HepG2 (cell line): Measurements from ENCODE around the gene FHIT. TPM values are rescaled to one million over a fixed set of nuclear protein-coding genes. Genes with fewer than 3 reads are reported as not detected.

Experiments
- ATF7-NPFF ChIP-seq: sonication (generic); formaldehyde crosslinking; IDR thresholded peaks from 2 replicates; pipeline ENCODE4 v1.8.1; 2023; ENCODE audit warnings: mild to moderate bottlenecking, low read depth, missing genetic modification reagents, moderate library complexity
- BRCA1 ChIP-seq: sonication (generic); formaldehyde crosslinking; IDR thresholded peaks from 2 replicates; pipeline ENCODE4 v1.4.0; 2020; ENCODE audit warnings: missing genetic modification reagents
- FOXA1 ChIP-seq, 2 experiments: fragments of 450-650 bp in 1 of 2; sonication (generic) in 1 of 2; formaldehyde crosslinking in 1 of 2; IDR thresholded peaks; 2 replicates each; pipeline versions ENCODE4 v1.4.0 to v1.6.1; 2016 to 2020; ENCODE audit warnings: missing genetic modification reagents in 1 of 2
- FOXK1 ChIP-seq: sonication (generic); formaldehyde crosslinking; IDR thresholded peaks from 2 replicates; pipeline ENCODE4 v1.4.0; 2020; ENCODE audit warnings: low read depth, missing genetic modification reagents, borderline replicate concordance
- HNF4G ChIP-seq, 2 experiments: sonication (generic) in 1 of 2; formaldehyde crosslinking in 1 of 2; IDR thresholded peaks; 2 replicates each; pipeline versions ENCODE4 v1.4.0 to v1.6.1; 2011 to 2020; ENCODE audit warnings: borderline replicate concordance in 2 of 2, low read depth in 2 of 2, mild to moderate bottlenecking in 2 of 2, low read length in 1 of 2, missing genetic modification reagents in 1 of 2, moderate library complexity in 1 of 2
- RBAK ChIP-seq: sonication (generic); formaldehyde crosslinking; IDR thresholded peaks from 2 replicates; pipeline ENCODE4 v1.5.1; 2020; ENCODE audit warnings: mild to moderate bottlenecking, missing genetic modification reagents
- SALL1 ChIP-seq: sonication (generic); formaldehyde crosslinking; IDR thresholded peaks from 2 replicates; pipeline ENCODE4 v1.8.0; 2022; ENCODE audit warnings: mild to moderate bottlenecking, missing genetic modification reagents
- SP2 ChIP-seq: sonication (generic); formaldehyde crosslinking; IDR thresholded peaks from 2 replicates; pipeline ENCODE4 v1.5.1; 2020; ENCODE audit warnings: mild to moderate bottlenecking, missing genetic modification reagents
- ZNF33A ChIP-seq: sonication (generic); formaldehyde crosslinking; IDR thresholded peaks from 2 replicates; pipeline ENCODE4 v1.5.1; 2020; ENCODE audit warnings: missing genetic modification reagents, mild to moderate bottlenecking, moderate library complexity, borderline replicate concordance
- ZNF460 ChIP-seq: sonication (generic); formaldehyde crosslinking; IDR thresholded peaks from 2 replicates; pipeline ENCODE4 v1.5.1; 2020; ENCODE audit warnings: missing genetic modification reagents, mild to moderate bottlenecking, borderline replicate concordance
- ZNF703 ChIP-seq: sonication (generic); formaldehyde crosslinking; IDR thresholded peaks from 2 replicates; pipeline ENCODE4 v1.5.1; 2020; ENCODE audit warnings: missing genetic modification reagents, mild to moderate bottlenecking, moderate library complexity, borderline replicate concordance
- ZSCAN12 ChIP-seq: sonication (generic); formaldehyde crosslinking; IDR thresholded peaks from 2 replicates; pipeline ENCODE4 v1.9.0; 2021; ENCODE audit warnings: mild to moderate bottlenecking, missing genetic modification reagents
- polyA plus RNA-seq, 8 experiments: library from polyadenylated mRNA; depleted of rRNA in 3 of 8; stranded (reverse) in 7 of 8; unstranded in 1 of 8; fragments of >200 nt; fragmentation: Illumina TruSeq in 4 of 8; extraction: Trizol in 4 of 8; gene quantifications; 2 replicates each; pipeline versions ENCODE4 v1.2.1 to v1.2.3, GENCODE V29; 2011 to 2016; ENCODE audit warnings: low read depth in 4 of 8, missing spikeins in 1 of 8, mixed read lengths in 1 of 8; ENCODE audit not compliant: insufficient read depth in 1 of 8
- total RNA-seq, 5 experiments: library from RNA; depleted of rRNA; stranded (reverse); fragments of >200 nt; fragmentation: Illumina TruSeq; extraction: Trizol; gene quantifications; 2 replicates each; pipeline ENCODE4 v1.2.3, GENCODE V29; 2016; ENCODE audit warnings: low read depth in 1 of 5
- TF ChIP-seq, protein P1 (sequence below): sonication (generic); formaldehyde crosslinking; IDR thresholded peaks from 2 replicates; pipeline ENCODE4 v1.4.0; 2020; ENCODE audit warnings: mild to moderate bottlenecking, missing genetic modification reagents, borderline replicate concordance
- TF ChIP-seq, protein P2 (sequence below): sonication (generic); formaldehyde crosslinking; IDR thresholded peaks from 2 replicates; pipeline ENCODE4 v1.4.0; 2020; ENCODE audit warnings: missing genetic modification reagents
- TF ChIP-seq, protein P3 (sequence below): sonication (generic); formaldehyde crosslinking; IDR thresholded peaks from 2 replicates; pipeline ENCODE4 v1.4.0; 2020; ENCODE audit warnings: mild to moderate bottlenecking, low read depth, missing genetic modification reagents

FHIT gene
- total and polyA plus RNA-seq, 2 of the 13 experiments (the other 11 are each of a cell fraction or from before 2014, with no cell fraction given): 4.0 to 4.6 TPM

DNA sequence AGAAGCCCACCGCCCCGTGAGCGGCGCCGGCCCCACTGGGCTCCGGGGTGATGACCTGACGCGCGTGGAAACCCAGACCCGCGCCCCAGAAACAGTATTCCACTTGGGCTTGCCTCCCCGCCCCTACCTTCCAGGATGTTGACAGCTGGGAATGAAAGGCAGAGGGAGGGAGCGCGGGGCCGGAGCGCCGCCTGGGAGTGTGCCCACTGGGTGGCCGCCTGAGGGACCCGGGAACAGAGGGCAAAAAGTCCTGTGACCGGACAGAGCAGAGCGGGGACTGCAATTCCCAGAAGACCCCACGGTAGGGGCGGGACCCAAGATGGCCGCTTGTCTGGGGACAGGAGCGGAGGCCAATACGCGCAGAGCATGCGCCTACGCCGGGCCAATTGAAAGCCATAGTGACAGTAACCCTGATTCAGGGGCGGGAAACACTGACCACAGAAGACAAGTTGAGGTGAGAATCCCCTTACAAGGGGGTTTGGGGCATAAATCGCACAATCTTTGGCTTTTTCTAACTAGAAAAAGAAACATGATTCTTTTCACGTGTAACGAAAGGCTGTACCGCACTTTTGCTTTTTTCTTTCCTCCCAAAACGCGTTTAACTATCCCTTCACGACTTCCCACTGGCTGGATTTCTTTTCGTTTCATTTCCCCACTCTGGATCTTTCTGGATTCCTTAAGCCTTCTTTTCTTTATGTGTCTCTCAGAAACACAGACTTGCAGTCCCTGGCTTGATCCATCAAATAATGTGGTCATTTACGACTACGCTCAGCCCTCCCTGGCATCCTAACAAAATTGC is at the start of gene FHIT (continued):
- TF ChIP-seq, protein P1, sequence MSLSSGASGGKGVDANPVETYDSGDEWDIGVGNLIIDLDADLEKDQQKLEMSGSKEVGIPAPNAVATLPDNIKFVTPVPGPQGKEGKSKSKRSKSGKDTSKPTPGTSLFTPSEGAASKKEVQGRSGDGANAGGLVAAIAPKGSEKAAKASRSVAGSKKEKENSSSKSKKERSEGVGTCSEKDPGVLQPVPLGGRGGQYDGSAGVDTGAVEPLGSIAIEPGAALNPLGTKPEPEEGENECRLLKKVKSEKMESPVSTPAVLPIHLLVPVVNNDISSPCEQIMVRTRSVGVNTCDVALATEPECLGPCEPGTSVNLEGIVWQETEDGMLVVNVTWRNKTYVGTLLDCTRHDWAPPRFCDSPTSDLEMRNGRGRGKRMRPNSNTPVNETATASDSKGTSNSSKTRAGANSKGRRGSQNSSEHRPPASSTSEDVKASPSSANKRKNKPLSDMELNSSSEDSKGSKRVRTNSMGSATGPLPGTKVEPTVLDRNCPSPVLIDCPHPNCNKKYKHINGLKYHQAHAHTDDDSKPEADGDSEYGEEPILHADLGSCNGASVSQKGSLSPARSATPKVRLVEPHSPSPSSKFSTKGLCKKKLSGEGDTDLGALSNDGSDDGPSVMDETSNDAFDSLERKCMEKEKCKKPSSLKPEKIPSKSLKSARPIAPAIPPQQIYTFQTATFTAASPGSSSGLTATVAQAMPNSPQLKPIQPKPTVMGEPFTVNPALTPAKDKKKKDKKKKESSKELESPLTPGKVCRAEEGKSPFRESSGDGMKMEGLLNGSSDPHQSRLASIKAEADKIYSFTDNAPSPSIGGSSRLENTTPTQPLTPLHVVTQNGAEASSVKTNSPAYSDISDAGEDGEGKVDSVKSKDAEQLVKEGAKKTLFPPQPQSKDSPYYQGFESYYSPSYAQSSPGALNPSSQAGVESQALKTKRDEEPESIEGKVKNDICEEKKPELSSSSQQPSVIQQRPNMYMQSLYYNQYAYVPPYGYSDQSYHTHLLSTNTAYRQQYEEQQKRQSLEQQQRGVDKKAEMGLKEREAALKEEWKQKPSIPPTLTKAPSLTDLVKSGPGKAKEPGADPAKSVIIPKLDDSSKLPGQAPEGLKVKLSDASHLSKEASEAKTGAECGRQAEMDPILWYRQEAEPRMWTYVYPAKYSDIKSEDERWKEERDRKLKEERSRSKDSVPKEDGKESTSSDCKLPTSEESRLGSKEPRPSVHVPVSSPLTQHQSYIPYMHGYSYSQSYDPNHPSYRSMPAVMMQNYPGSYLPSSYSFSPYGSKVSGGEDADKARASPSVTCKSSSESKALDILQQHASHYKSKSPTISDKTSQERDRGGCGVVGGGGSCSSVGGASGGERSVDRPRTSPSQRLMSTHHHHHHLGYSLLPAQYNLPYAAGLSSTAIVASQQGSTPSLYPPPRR (CRISPR knock-in tag): 0 out of 2 replicates have a peak, but pooled peaks have one; percentile 30
- peak; percentile 98 for TF ChIP-seq SP2 (CRISPR knock-in tag)
- TF ChIP-seq, protein P2, sequence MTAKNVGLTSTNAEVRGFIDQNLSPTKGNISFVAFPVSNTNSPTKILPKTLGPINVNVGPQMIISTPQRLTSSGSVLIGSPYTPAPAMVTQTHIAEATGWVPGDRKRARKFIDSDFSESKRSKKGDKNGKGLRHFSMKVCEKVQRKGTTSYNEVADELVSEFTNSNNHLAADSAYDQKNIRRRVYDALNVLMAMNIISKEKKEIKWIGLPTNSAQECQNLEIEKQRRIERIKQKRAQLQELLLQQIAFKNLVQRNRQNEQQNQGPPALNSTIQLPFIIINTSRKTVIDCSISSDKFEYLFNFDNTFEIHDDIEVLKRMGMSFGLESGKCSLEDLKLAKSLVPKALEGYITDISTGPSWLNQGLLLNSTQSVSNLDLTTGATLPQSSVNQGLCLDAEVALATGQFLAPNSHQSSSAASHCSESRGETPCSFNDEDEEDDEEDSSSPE (CRISPR knock-in tag): peak; percentile 94
- TF ChIP-seq ZNF460: no peak
- peak; percentile 73; the same call in 1 of the 2 replicates for TF ChIP-seq FOXK1 (CRISPR knock-in tag)
- TF ChIP-seq ZNF33A (CRISPR knock-in tag): no peak
- no peak for TF ChIP-seq ATF7-NPFF
- TF ChIP-seq FOXA1 (IDR thresholded peaks at IDR 0.05): no peak
- TF ChIP-seq FOXA1 (CRISPR knock-in tag; IDR thresholded peaks at IDR 0.05): peak; percentile 50
- TF ChIP-seq, protein P3, sequence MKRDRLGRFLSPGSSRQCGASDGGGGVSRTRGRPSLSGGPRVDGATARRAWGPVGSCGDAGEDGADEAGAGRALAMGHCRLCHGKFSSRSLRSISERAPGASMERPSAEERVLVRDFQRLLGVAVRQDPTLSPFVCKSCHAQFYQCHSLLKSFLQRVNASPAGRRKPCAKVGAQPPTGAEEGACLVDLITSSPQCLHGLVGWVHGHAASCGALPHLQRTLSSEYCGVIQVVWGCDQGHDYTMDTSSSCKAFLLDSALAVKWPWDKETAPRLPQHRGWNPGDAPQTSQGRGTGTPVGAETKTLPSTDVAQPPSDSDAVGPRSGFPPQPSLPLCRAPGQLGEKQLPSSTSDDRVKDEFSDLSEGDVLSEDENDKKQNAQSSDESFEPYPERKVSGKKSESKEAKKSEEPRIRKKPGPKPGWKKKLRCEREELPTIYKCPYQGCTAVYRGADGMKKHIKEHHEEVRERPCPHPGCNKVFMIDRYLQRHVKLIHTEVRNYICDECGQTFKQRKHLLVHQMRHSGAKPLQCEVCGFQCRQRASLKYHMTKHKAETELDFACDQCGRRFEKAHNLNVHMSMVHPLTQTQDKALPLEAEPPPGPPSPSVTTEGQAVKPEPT (CRISPR knock-in tag): 0 out of 2 replicates have a peak, but pooled peaks have one; percentile 27
- TF ChIP-seq HNF4G (IDR thresholded peaks at IDR 0.05; ENCODE audit: borderline replicate concordance, low read depth, low read length): 0 out of 2 replicates have a peak, but pooled peaks have one; percentile 18
- no peak for TF ChIP-seq HNF4G (CRISPR knock-in tag; IDR thresholded peaks at IDR 0.05; ENCODE audit: borderline replicate concordance, low read depth)
- TF ChIP-seq ZNF703 (CRISPR knock-in tag): no peak
- TF ChIP-seq SALL1 (CRISPR knock-in tag): peak; percentile 77
- no peak for TF ChIP-seq ZSCAN12
- no peak for TF ChIP-seq RBAK
- no peak for TF ChIP-seq BRCA1 (CRISPR knock-in tag)
